Nephron (organoid): ENCODE results near the gene TIE1.

Experiments used
- H3K27ac Mint-ChIP-seq, 3 experiments: 2 replicates each; pipeline ENCODE4 v1.8.0; 2020; ENCODE audit warnings: mixed read lengths in 3 of 3, mild to moderate bottlenecking in 2 of 3, moderate library complexity in 1 of 3
- H3K27me3 Mint-ChIP-seq: 2 replicates; pipeline ENCODE4 v1.8.0; 2021; ENCODE audit warnings: low read depth, mild to moderate bottlenecking, moderate library complexity, mixed read lengths
- H3K36me3 Mint-ChIP-seq: 2 replicates; pipeline ENCODE4 v1.8.0; 2020; ENCODE audit warnings: low read depth, mixed read lengths
- H3K4me1 Mint-ChIP-seq: 2 replicates; pipeline ENCODE4 v1.8.0; 2020; ENCODE audit warnings: mixed read lengths
- H3K4me3 Mint-ChIP-seq, 3 experiments: 2 replicates each; pipeline ENCODE4 v1.8.0; 2020; ENCODE audit warnings: mild to moderate bottlenecking in 3 of 3, mixed read lengths in 3 of 3, moderate library complexity in 2 of 3
- H3K9me3 Mint-ChIP-seq: 2 replicates; pipeline ENCODE4 v1.8.0; 2020; ENCODE audit warnings: mixed read lengths
- CTCF ChIP-seq, 3 experiments: fragments of 200-600 bp; sonication (generic); IDR thresholded peaks; one replicate each; pipeline ENCODE4 v1.5.0; 2021; ENCODE audit warnings: antibody characterized with exemption in 3 of 3; ENCODE audit not compliant: unreplicated experiment in 3 of 3

TIE1 gene

GRCh38 chr1:43300378-43301094, at the start of gene TIE1:
Gene TIE1 (plus strand): TSS chr1:43300982. CDS start chr1:43301072, 90 bp downstream.
- TF ChIP-seq CTCF (IDR thresholded peaks at IDR 0.05; ENCODE audit: unreplicated experiment in 3 of 3): no peak
- Mint-ChIP-seq H3K27me3 (no peaks in the 10 kb centered on the region), H3K4me1 (peaks cover 25% of the 10 kb centered on the region), H3K36me3 (no peaks in the 10 kb centered on the region), H3K4me3 (no peak within 1 kb of the TSS), H3K27ac (peak within 1 kb of the TSS in 2 of 3 experiments; percentile 26 to 44), H3K9me3 (no peaks in the 10 kb centered on the region)

DNA sequence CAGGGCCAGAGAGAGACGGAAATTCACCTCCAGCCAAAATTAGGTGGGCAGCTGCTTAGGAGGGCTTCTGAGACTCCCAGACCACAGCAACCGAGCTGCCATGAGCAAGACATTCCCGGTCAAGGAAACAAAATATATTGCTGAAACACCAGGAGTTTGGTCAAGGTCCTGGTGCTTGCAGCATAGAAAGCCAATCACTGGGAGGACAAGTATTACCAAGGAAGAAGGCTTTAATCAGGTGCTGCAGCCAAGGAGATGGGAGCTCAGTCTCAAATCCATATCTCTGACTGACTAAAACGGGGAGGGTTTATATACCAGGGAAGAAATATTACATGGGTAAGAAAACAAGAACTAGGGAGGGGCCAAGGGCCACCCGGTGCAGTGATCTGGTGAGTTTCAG, 49.8 kb upstream of the TIE1 start:
- no peak for TF ChIP-seq CTCF (IDR thresholded peaks at IDR 0.05; ENCODE audit: unreplicated experiment in 3 of 3)
- Mint-ChIP-seq H3K27me3 (peaks cover 10% of the 10 kb centered on the region), H3K36me3 (peaks cover 4% of the 10 kb centered on the region), H3K27ac (no peak overlapping the region), H3K4me1 (no peaks in the 10 kb centered on the region), H3K4me3 (no peak overlapping the region), H3K9me3 (peaks cover 27% of the 10 kb centered on the region)

- peaks cover under 1% of the 10 kb centered on the region for H3K36me3 Mint-ChIP-seq
- H3K9me3 Mint-ChIP-seq: peaks cover 19% of the 10 kb centered on the region
- no peak overlapping the region for H3K27ac Mint-ChIP-seq
- H3K27me3 Mint-ChIP-seq: peaks cover 10% of the 10 kb centered on the region
- no peaks in the 10 kb centered on the region for H3K4me1 Mint-ChIP-seq
- no peak overlapping the region for H3K4me3 Mint-ChIP-seq
- TF ChIP-seq CTCF (IDR thresholded peaks at IDR 0.05; ENCODE audit: unreplicated experiment in 3 of 3): no peak
Observed at GRCh38 chr1:43252225-43252624, 48.6 kb upstream of the TIE1 start.

DNA sequence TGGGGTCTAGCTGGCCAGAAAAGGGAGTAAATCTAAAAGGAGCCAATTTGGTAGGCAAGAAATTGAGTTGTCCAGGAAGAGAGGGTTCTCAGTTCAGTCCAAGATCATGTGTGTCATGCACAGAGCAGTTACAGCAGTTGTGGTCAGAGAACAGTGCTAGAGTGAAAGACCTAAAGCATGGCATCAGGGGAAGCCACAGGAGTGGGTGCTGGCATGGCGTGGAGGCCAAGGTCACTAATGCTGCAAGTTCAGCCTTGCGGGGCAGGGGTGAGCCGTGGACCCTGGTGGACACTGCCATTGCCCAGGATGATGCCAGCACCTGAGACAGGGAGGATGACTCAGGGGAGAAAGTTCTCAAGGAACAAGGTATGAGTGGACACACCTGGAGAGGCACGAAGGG, 47.6 kb upstream of the TIE1 start:
- Mint-ChIP-seq H3K36me3 (peaks cover 3% of the 10 kb centered on the region), H3K4me3 (no peak overlapping the region), H3K4me1 (no peaks in the 10 kb centered on the region), H3K9me3 (peaks cover 18% of the 10 kb centered on the region), H3K27ac (no peak overlapping the region), H3K27me3 (peaks cover 10% of the 10 kb centered on the region)
- no peak for TF ChIP-seq CTCF (IDR thresholded peaks at IDR 0.05; ENCODE audit: unreplicated experiment in 3 of 3)

DNA sequence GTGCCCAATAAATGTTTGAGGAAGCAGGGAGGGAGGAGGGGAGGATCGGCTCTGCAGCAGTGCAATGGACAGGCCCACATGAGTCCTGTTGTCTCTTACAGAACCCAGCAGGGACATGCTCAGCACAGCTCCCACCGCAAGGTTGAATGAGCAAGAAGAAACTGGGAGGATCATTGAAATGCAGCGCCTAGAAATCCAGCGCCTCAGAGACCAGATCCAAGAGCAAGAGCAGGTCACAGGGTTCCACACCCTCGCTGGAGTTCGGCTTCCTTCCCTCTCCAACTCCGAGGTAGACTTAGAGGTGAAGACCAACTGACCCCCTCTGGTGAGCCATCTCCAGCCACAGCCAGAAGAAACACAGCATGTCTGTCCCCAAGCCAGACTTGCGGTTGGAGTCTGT, 46.9 kb upstream of the TIE1 start:
- H3K36me3 Mint-ChIP-seq: peaks cover 6% of the 10 kb centered on the region
- no peaks in the 10 kb centered on the region for H3K4me1 Mint-ChIP-seq
- TF ChIP-seq CTCF (IDR thresholded peaks at IDR 0.05; ENCODE audit: unreplicated experiment in 3 of 3): no peak
- peaks cover 25% of the 10 kb centered on the region for H3K9me3 Mint-ChIP-seq
- no peak overlapping the region for H3K27ac Mint-ChIP-seq
- H3K27me3 Mint-ChIP-seq: peaks cover 10% of the 10 kb centered on the region
- no peak overlapping the region for H3K4me3 Mint-ChIP-seq
